ENCODE measurements around the gene KCND2. TPM values are rescaled to one million over a fixed set of nuclear protein-coding genes. Genes with fewer than 3 reads are reported as not detected.

The KCND2 gene
- total and polyA plus RNA-seq, 2 of the 8 experiments (the other 6 are each of a cell fraction or from before 2014, with no cell fraction given): 4.6 to 7.7 TPM

GRCh38 chr7:120293027-120293426 is 20.1 kb downstream of the KCND2 start (continued):
- TF ChIP-seq ASH2L (IDR thresholded peaks at IDR 0.05; ENCODE audit: low read length) (no peak), CTBP2 (IDR thresholded peaks at IDR 0.05; ENCODE audit: borderline replicate concordance, insufficient read depth, insufficient read length, low read length) (no peak), BRCA1 (IDR thresholded peaks at IDR 0.05; ENCODE audit: low read depth, low read length) (no peak), TAF7 (optimal IDR thresholded peaks at IDR 0.05; ENCODE audit: borderline replicate concordance, low read depth, low read length) (no peak), TAF1 (IDR thresholded peaks at IDR 0.05; ENCODE audit: low read depth, low read length) (no peak), GTF2F1 (IDR thresholded peaks at IDR 0.05; ENCODE audit: borderline replicate concordance, low read depth, low read length) (no peak)
